ENCODE measurements around the gene TRIM46. TPM values are rescaled to one million over a fixed set of nuclear protein-coding genes. Genes with fewer than 3 reads are reported as not detected.

Gene TRIM46
- total and polyA plus RNA-seq, 2 of the 13 experiments (the other 11 are each of a cell fraction or from before 2014, with no cell fraction given): 0.04 to 0.09 TPM

GRCh38 chr1:155226910-155227260 is 53.2 kb downstream of the TRIM46 start (continued):
- 0 out of 2 replicates have a peak, but pooled peaks have one; percentile 38 for TF ChIP-seq ZNF33B (CRISPR knock-in tag; IDR thresholded peaks at IDR 0.05)
- TF ChIP-seq HMGXB3 (CRISPR knock-in tag; IDR thresholded peaks at IDR 0.05; ENCODE audit: borderline replicate concordance): 0 out of 2 replicates have a peak, but pooled peaks have one; percentile 2
- no peak for TF ChIP-seq NONO (IDR thresholded peaks at IDR 0.05)
- no peak for TF ChIP-seq NONO (CRISPR knock-in tag; conservative IDR thresholded peaks at IDR 0.05)
- TF ChIP-seq ARID4A (CRISPR knock-in tag; IDR thresholded peaks at IDR 0.05; ENCODE audit: borderline replicate concordance): peak; percentile 79
- no peak for TF ChIP-seq HNF4G (IDR thresholded peaks at IDR 0.05; ENCODE audit: borderline replicate concordance, low read depth, low read length)
- no peak for TF ChIP-seq HNF4G (CRISPR knock-in tag; IDR thresholded peaks at IDR 0.05; ENCODE audit: borderline replicate concordance, low read depth)
- no peak; the same call in 1 of the 2 replicates for TF ChIP-seq SPEN (CRISPR knock-in tag; IDR thresholded peaks at IDR 0.05; ENCODE audit: low read depth)
- TF ChIP-seq ZFP1 (CRISPR knock-in tag; IDR thresholded peaks at IDR 0.05): no peak
- no peak for TF ChIP-seq SIX1 (CRISPR knock-in tag; IDR thresholded peaks at IDR 0.05; ENCODE audit: borderline replicate concordance)
- no peak for TF ChIP-seq ZNF3 (CRISPR knock-in tag; IDR thresholded peaks at IDR 0.05)
- no peak for TF ChIP-seq THAP9 (CRISPR knock-in tag; IDR thresholded peaks at IDR 0.05; ENCODE audit: borderline replicate concordance)
- no peak for TF ChIP-seq TSC22D2 (CRISPR knock-in tag; IDR thresholded peaks at IDR 0.05; ENCODE audit: borderline replicate concordance)
